Activated CD4-positive, CD25-positive, alpha-beta regulatory T cell treated with anti-CD3 and anti-CD28 coated beads, Interleukin-2, amount 50 U/mL, for 72 hours (primary cell): ENCODE data around the gene KBTBD7.
A peak's percentile ranks its signal among the peaks of the same experiment; 100 is the strongest.

ENCODE experiments used
- DNase-seq: peaks from one replicate; pipeline ENCODE4 v3.0.0; 2021

KBTBD7 gene

GRCh38 chr13:41193919-41194824, at the start of gene KBTBD7:
TSS of gene KBTBD7 (minus strand) at chr13:41194569. CDS start at chr13:41194257, 312 bp downstream.
- peak; percentile 86 for DNase-seq

GRCh38 chr13:41241626-41242025, 47.3 kb upstream of the KBTBD7 start:
- DNase-seq: no peak

- DNase-seq: no peak
These were observed 42.0 kb upstream of the KBTBD7 start for GRCh38 chr13:41236369-41236768.

- DNase-seq: no peak
These were observed 38.5 kb upstream of the KBTBD7 start for GRCh38 chr13:41232578-41233480.

GRCh38 chr13:41231786-41232185, 37.4 kb upstream of the KBTBD7 start:
- DNase-seq: no peak

- no peak for DNase-seq
These were observed 36.8 kb upstream of the KBTBD7 start for GRCh38 chr13:41231025-41231677.

GRCh38 chr13:41229356-41229755, 35.0 kb upstream of the KBTBD7 start:
- DNase-seq: no peak

- no peak for DNase-seq
These were observed 30.0 kb upstream of the KBTBD7 start for GRCh38 chr13:41224113-41225110.

GRCh38 chr13:41222259-41222852, 28.0 kb upstream of the KBTBD7 start:
- peak; percentile 33 for DNase-seq

GRCh38 chr13:41220401-41220800, 26.0 kb upstream of the KBTBD7 start:
- DNase-seq: no peak

- no peak for DNase-seq
These were observed 21.8 kb upstream of the KBTBD7 start for GRCh38 chr13:41216160-41216559.

- no peak for DNase-seq
These were observed 19.6 kb upstream of the KBTBD7 start for GRCh38 chr13:41213919-41214318.

GRCh38 chr13:41213316-41213715, 18.9 kb upstream of the KBTBD7 start:
- no peak for DNase-seq

- DNase-seq: no peak
These were observed 18.5 kb upstream of the KBTBD7 start for GRCh38 chr13:41212881-41213280.

GRCh38 chr13:41211062-41211461, 16.7 kb upstream of the KBTBD7 start:
- no peak for DNase-seq

- no peak for DNase-seq
These were observed 12.1 kb upstream of the KBTBD7 start for GRCh38 chr13:41206467-41206866.

GRCh38 chr13:41203810-41204209, 9.4 kb upstream of the KBTBD7 start:
- no peak for DNase-seq

GRCh38 chr13:41200126-41200525, 5.8 kb upstream of the KBTBD7 start:
- no peak for DNase-seq

- DNase-seq: no peak
These were observed 5.2 kb upstream of the KBTBD7 start for GRCh38 chr13:41199526-41199925.

- DNase-seq: no peak
These were observed 4.7 kb upstream of the KBTBD7 start for GRCh38 chr13:41199079-41199478.

- DNase-seq: no peak
These were observed 2.3 kb upstream of the KBTBD7 start for GRCh38 chr13:41196620-41197019.
